Right hindlimb (tissue), 1 donor: ENCODE measurements around the gene ENOSF1.
"Not testable (repeated sequence)": the region's sequence is repeated elsewhere in the genome, so short reads cannot be mapped to it uniquely, and the experiment has no call there.

Experiments
- DNase-seq: peaks from one replicate; pipeline ENCODE4 v3.0.0-alpha.2; 2018

Gene ENOSF1

DNA sequence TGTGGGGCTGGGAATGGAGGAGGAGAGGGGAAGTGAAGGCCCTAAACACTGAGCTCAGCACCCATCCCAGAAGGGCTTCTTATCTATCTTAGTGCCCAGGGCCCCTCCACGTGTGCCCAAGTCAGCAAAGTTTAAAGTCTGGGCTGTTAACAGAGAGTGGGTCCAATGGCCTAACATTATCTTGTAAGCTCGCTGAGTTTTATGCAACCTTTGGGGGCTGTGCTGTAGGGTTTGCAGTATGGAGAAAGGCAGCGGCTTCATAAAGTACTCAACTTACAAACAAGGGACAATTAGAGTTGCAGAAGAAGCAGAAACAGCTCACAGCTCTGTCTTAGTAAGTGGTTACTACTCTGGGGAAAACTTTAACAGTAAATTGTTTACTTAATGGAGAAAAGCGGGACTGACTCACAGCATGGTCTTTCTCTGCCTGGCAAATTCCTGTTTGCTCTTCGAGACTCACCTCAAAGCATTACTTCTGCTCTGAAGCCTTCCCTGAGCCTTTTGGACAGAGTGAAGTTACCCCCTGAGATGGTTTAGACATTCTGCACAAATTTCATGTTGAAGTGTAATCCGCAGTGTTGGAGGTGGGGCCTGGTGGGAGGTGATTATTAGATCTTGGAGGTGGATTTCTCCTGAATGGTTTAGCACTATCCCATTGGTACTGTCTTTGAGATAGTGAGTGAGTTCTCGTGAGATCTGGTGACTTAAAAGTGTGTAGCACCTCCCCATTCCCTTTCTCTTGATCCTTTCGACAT is 9.0 kb downstream of the ENOSF1 start:
- no peak for DNase-seq

DNA sequence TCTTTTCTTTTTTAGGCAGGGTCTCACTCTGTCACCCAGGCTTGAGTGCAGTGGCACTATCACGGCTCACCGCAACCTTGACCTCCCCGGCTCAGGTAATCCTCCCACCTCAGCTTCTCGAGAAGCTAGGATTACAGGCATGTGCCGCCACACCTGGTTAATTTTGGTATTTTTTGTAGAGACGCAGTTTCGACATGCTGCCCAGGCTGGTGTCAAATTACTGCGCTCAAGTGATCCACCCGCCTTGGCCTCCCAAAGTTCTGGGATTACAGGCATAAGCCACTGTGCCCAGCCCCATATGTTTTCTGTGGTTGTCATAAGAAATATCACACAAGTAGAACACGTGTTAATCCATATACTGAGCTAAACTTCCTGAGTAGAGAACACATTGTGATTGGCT is 14.6 kb downstream of the ENOSF1 start:
- no peak for DNase-seq

DNA sequence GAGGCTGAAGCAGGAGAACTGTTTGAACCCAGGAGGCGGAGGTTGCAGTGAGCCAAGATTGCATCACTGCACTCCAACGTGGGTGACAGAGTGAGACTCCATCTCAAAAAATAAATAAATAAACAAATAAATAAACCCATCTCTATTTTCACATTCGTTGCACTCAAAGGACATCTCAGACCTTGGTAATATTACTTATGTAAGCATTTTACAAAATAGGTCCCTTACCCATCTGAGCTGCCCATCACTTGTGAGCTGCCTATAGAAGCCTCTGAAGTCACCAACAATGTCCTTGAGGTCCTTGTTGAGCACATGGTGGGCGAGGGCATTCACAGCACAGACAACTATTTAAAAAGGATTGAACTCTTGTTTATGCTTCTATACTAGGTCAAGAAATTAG is 15.4 kb downstream of the ENOSF1 start:
- no peak for DNase-seq

DNA sequence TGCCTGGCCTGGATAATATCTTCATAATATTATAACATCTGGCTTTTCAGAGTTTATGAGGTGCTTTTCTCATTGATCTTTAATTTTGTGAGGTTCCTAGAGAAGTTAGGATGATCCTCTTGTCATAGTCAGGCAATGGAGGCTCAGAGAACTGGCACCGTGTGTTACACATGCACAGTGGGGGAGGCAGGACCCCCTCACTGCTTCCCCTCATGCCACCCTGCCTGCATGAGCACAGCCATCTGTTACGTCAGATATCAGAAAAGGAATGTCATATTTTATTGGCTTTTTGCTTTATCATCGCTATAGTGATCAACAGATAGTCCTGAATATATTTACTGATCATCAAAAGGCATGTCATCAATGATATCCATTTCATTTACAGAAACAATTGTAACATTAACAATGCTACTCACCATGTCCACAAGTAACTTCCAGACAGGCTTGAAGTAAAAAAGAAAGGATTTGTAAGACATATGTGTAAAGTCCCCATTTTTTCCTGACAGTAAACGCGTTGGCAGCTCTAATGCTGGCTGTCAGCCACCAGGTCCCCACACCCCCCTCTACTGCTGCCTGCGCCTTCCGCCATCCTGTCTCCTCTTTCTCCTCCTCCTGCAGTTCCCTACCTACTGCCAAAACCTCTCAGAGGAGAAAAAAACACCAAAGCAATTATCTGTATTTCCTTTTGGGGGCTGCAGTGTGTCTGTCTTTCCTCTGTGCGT is 18.8 kb downstream of the ENOSF1 start:
- peak; percentile 40 for DNase-seq

DNA sequence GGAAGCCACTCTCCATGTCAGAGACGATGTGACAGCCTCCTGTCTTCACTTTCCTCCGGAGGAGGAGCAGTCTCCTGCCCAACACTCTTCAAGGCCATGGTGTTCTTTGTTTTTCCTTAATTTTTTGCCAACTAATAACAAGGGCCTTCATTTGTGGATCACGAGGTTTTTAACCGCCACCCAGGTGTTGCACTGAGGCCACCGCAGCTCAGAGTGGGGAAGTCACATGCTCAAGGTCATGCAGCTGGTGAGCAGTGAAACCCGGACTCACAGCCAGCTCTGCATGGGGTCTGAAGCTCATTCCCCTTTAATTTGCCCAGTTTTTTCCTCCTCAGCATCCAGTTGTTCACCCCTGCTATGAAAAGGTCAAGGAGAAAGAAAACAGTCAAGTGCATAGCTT is 19.6 kb downstream of the ENOSF1 start:
- no peak for DNase-seq

DNA sequence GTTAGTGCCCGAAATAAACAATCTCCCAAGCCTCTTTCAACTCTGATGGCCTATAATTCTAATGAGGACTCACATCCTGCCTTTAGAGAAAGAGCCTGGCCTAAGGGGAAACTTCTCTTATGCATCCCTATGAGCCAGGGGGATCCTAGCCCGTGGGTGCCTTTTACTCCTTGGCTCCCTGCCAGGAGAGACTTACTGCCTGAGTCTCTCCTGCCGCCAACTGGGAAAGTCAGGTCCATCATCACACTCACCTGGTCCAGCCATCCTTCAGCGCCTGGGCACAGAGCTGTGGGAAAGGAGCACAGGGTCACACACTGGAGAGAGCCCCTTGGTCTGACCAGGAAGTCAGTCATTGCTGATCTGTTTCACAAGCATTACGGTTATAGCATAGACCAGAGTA is 24.1 kb downstream of the ENOSF1 start:
- DNase-seq: no peak

DNA sequence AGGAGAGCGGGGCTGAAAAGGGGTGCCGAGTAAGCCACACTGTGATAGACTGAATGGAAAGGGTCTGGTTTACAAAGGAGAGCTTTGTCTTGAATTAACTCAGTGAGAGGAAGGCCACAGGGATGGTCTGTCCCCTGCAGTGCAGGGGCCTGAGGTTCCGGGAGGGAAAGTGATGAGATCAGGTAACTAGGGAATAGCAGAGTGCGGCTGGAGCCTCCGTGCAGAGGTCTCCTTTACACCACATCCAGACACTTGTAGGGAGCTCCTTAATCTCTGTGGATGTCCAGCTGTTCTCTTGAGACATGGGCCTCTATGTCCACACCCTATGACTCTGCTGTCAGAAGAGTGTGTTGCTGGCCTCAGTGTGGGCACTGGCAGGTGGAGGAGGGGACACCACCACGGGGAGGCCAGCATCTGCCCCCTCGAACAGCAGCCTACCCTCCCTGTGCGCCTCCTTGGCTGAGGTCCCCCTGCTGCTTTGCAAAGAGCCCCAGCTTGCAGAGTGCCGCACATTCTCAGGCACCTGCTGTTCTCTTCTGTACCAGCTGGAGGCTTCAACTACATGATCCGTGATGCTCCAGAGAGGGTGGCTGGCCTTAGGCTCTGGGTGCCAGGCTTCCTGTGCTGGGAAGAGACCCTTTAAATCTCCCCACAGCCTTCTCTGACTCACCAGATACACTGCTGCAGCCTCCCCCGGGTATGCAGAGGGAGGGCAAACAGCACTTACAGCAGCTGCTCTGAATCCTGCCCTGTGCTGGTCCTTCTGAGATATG is 25.9 kb downstream of the ENOSF1 start:
- DNase-seq: no peak

DNA sequence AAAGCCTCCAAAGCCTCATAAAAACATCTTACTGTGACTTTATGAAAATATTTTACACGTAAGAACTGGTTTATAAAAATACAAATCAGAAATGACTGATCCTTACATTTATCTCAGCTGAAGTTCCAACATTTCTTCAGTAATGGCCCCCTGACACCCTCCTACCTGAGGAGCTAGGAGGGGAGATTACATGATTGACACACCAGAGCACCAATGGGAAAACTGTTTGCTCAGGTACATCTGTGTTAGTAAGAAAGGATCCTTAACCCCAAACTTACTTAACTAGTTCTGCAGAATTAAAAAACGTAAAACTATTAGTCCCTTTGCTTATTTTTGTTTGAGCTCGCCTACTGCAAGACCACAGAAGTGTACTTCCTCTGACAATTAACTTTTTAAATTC is 27.0 kb downstream of the ENOSF1 start:
- no peak for DNase-seq

DNA sequence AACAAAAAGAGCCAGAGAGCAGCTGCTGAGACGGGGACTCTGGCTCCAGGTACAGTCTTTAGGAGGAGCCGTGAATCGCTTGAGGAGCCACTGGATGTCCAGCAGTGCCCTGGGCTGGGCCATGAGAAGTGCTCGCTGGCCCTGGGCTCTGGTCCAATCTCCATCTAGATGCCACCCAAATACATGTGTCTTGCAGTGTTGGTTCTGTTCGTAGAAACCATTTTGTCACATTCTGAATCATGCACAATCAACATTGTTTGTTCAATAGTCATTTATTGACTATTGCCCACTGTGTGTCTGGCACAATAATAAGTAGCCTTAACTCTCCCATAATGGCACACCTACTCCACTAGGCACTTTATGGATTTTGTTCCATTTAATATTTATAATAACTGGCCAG is 28.9 kb downstream of the ENOSF1 start:
- DNase-seq: no peak

DNA sequence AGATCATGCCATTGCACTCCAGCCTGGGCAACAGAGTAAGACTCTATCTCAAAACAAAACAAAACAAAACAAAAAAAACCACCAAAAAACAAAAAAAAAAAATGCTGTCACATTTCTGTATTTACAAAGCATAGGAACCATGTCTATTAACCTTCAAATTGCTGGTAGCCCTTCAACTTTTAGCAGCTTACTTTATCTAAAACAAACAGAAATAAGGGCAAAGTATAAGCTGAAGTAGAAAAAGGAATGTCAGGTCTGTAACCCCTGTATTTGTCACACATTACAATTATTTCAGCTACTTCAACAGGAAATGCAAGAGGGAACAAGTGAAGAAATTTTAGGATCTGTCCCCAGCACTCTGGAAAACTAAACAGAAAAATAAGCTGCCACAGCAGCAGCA is 29.6 kb downstream of the ENOSF1 start:
- no peak for DNase-seq

DNA sequence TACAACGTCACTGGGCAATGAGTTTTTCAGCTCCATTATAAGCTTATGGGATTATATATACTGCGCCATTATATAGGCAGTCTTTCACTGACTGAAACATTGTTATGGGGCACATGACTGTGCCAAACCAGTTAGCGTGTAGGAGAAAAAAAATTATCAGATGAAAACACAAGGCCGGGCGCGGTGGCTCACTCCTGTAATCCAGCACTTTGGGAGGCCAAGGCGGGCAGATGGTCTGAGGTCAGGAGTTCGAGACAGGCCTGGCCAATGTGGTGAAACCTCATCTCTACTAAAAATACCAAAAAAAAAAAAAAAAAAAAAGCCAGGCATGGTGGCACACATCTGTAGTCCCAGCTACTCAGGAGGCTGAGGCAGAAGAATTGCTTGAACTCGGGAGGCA is 30.0 kb downstream of the ENOSF1 start:
- not testable (repeated sequence) for DNase-seq

DNA sequence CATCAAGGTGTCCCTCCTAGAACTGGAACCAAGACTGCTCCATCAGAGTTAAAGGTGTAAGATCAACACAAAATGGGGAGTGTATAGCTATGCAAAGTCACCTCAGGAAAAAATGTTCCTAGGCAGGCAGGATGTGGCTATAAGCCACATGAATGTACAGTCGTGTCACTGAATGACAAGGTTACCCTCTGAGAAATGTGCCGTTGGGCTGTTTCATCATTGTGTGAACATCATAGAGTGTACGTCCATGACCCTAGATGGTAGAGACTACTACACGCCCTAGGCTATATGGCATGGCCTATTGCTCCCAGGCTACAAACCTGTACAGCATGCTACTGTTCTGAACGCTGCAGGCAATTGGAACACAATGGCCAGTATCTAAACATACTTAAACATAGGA is 30.4 kb downstream of the ENOSF1 start:
- DNase-seq: no peak

DNA sequence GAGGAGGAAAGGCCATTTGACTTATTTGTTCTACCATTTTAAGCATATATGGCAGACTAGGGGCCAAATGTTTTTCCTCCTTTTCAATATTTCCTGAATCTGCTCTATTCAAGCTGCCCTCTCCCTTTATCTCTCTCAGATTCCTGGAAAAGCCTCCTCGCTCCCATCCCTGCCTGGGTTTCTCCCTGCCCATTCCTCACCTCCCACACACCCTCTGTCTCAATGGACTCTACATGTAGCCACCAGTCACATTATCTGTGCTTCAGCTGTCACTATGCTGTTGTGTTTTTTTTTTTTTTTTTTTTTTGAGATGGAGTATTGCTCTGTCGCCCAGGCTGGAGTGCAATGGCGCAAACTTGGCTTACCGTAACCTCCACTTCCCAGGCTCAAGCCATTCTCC is 32.0 kb downstream of the ENOSF1 start:
- no peak for DNase-seq

DNA sequence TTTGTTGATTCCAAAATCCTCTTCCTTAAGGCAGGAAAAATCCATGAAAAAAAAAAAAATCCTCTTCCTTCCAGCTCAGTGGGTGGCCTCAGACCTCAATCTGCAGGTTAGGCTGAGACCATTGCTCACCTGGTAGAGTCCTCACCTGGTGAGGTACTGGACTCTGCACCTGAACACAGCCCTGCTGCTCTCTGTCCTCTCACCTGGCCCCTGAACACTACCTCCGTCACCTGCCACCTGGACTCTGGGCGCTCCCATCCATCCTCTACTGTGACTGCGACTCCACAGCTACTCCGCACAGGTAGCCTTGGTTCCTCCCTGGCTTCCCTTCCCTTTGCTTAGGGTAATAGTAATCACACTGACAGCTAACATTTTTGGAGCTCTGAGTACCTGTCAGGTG is 32.9 kb downstream of the ENOSF1 start:
- no peak for DNase-seq

DNA sequence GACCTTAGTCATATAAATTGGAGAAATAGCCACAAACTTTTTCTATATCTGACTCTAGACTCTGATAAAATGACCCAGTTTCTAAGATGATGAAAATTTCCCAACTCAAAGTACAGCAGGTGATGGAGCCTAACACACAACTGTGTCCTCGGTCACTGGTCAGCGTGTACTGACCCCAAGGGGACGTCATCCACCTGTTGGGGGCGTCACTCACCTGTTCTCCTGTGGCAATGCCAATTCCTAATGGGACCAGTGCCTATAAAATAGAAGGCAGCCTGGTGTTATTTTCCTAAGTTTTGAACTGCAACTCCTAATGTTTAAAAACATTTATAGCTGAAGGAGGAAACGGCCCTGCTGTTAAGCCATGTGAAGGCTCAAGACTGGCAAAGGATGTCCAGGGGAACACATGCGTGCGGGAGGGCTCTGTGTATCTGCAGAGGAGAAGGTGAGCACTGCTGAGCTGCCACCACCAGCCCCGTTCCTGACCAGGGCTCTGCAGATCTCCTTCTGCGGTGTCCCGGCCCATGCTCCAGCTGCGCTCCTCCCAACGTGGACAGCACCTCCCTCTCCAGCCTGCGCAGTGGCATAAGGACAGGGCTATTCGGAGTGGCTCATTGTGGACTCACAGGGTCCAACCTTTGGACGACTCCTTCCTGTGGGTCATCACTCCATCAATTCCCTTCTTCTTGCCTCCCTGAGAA is 33.8 kb downstream of the ENOSF1 start:
- DNase-seq: no peak

DNA sequence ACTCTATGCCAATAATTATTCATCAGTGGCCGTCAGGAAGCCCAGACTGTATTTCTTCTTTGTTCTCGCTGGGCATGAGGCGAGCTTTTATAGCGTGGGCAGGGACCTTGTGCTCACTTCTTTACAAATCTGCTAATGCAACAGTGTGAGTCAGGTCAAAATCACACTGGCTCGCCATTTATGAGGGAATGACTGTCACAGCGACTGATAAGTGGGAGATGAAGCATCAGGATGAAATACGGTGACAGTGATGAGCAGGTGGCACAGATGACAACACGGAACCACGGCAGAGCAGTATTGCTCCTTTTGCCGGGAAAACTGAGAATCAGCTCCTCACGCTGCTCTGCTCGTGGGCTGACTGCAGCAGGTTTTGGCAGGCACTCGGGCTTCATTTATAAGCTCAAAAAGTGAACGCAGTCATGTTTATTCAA is 34.5 kb downstream of the ENOSF1 start:
- no peak for DNase-seq

DNA sequence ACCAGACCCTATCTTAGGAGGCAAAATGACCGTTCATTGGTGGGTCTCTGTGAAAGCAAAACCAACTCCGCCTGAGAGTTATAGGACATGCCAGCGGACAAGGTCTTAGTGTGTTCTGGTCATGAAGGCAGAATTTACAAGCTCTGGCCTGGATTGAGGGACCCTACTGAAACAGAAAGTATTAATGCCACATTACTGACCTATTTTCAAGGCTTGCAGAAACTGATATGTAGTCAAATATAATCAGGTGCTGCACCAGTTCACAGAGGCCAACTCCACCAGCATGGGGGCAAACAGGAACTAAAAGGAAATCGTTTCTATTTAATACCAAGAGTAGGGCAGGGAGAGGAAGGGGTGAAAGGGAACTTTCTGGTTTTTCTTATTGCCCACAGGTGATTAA is 35.3 kb downstream of the ENOSF1 start:
- no peak for DNase-seq

DNA sequence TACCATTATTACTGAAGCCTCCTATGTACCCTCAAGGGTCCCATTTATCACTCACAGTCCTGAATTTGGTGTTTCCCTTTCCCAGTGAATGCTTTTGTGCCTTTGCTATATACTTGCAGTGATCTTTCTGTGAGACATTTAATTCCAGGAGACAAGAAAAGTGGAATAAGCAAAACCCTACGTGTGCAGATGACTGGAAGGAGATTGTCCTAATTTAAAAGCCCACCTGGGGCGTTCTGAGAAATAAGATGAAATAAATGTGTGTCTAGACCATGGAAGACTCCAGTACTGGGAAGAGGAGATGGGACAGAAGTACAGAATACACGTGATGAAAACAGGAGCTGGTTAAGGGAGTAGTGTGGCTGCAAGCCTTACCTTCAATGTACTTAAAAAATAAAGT is 35.7 kb downstream of the ENOSF1 start:
- no peak for DNase-seq

DNA sequence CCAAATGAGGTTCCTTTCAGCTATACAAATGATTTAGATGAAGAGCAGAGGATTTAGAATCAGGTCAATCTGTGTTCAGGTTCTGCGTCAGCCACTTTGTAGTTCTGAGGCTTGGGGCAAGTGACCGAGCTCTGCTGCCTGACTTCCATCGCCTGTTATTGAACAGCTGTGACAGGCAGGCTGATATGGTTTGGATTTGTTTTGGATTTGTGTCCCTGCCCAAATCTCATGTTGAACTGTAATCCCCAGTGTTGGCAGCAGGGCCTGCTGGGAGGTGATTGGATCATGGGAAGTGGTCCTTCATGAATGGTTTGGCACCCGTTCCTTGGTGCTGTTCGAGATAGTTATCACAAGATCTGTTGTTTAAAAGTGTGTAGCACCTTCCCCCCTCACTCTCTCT is 36.4 kb downstream of the ENOSF1 start:
- no peak for DNase-seq

DNA sequence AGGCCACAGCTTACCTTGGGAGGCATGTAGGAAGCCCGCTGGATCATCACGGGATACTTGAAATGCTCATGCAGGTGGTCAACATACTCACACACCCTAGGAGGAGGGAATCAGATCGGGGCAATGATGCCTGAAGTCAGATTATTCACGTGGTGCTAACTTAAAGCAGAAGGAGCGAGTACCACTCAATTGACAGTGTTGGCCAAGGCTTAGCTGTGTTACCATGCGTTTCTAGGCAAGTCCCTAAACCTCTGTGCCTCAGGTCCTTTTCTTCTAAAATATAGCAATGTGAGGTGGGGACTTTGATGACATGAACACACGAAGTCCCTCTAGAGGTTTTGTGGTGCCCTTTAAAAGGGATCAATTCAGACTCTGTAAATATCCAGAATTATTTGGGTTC is 37.1 kb downstream of the ENOSF1 start:
- no peak for DNase-seq

DNA sequence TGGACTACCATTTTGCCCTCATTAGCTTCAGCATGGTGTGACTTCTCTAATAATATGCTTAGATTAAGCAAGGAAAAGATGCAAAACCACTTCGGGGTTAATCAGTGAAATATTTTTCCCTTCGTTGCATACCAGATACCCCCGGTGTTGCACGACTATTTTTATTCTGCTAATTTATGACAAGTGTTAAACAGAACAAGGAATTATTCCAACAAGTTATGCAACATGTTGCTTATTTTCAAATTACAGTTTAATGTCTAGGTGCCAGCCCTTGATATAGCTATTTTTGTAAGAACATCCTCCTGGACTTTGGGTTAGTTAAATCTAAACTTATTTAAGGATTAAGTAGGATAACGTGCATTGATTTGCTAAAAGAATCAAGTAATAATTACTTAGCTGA is 38.7 kb downstream of the ENOSF1 start:
- no peak for DNase-seq

DNA sequence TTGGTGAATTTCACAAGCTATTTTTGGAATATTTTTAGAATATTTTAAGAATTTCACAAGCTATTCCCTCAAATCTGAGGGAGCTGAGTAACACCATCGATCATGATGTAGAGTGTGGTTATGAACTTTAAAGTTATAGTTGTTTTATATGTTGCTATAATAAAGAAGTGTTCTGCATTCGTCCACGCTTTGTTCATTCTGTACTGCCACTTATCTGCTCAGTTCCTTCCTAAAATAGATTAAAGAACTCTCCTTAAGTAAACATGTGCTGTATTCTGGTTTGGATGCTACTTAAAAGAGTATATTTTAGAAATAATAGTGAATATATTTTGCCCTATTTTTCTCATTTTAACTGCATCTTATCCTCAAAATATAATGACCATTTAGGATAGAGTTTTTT is 39.1 kb downstream of the ENOSF1 start:
- DNase-seq: no peak

DNA sequence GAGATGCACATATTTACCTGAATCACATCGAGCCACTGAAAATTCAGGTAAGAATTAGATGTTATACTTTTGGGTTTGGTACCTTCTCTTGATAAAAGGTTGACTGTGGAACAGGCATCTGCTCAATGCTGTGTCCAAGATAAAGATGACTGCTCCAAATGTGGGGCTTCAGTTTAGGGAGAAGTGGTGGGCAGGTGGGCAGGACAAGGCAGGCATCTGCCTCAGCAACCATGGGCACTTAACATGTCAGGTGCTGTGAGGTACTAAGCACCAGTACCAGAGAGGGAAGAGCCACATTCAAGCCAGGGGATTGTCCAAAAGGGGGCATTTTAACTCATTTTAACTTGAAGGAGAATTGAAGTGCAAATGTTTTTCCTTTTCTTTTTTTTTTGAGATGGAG is 41.0 kb downstream of the ENOSF1 start:
- no peak for DNase-seq
